Left cardiac atrium (tissue), 4 donors: ENCODE data around the gene SH3GL1. TPM values are rescaled to one million over a fixed set of nuclear protein-coding genes. Genes with fewer than 3 reads are reported as not detected.
A peak's percentile ranks its signal among the peaks of the same experiment; 100 is the strongest.

Experiments used
- ATAC-seq, 2 donors: fragments of 200-7000 bp; cut with Tn5 transposase; one replicate each; pipeline ENCODE4 v1.9.1; 2020; ENCODE audit warnings: mild to moderate bottlenecking in 2 of 2, moderate library complexity in 2 of 2
- DNase-seq: peaks from one replicate; pipeline ENCODE4 v3.0.0-alpha.2; 2020
- intact Hi-C, 2 donors: fragments of 100-400 bp; cut with DNase I; formaldehyde crosslinking; loops; one replicate each; pipeline versions ENCODE4 v1.14.1 to v1.15.1; 2022 to 2023
- total RNA-seq, 2 donors: library from RNA; stranded (reverse); fragmentation: NEBNext Ultra II Directional; extraction: Animal tissue kit (Norgen Biotek cat#: 25700); gene quantifications; one replicate each; pipeline ENCODE4 v1.2.1, GENCODE V29; 2021
- donor health status: DM: no; HTN: yes; CAD: no.
- donor health status: DM: no; HTN: yes; CAD: no; lungs with severe emphysema.
- donor health status: DM: yes; HTN: yes; CAD: no.
- donor health status: Dilated cardiomyopathy.

Gene SH3GL1
- total RNA-seq, 2 donors from 2014 or later: 31.4 to 39.4 TPM

DNA sequence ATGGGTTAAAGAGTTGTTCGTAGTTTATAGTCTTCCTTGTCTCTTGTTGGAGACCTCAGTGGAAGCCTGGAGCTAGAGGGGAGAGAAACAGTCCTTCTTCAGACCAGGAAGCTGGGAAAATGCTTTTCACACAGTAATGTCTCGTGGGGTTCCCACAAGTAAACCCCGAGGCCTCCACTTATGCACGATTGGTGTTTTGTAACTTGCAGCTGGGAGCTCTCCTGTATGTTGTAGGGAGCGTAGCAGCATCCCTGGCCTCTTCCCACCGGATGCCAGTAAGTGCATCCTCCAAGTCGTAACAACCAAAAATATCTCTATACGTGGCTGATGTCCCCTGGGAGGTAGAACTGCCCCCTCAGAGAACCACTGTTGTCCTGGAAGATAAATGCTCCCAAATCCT is 5.6 kb upstream of the SH3GL1 start:
- DNase-seq (no peak), ATAC-seq (no peak)
- intact Hi-C loops: loop anchor here (10.0 kb wide), 2 partner anchors 49 to 51 kb away; partner anchors contain the start of gene UBXN6 (in 2 of the 2)

- no peak for ATAC-seq
These were observed 2.8 kb upstream of the SH3GL1 start for GRCh38 chr19:4403005-4403761.

GRCh38 chr19:4402171-4403004 is 2.0 kb upstream of the SH3GL1 start, which contains the start of gene CHAF1A:
CHAF1A (plus strand) TSS chr19:4402640; CDS start chr19:4402763, 123 bp downstream.
- intact Hi-C loops: loop anchor here (10.0 kb wide), 2 partner anchors 48 to 52 kb away; partner anchors contain the start of gene UBXN6 (in 2 of the 2)
- DNase-seq (peak; percentile 99), ATAC-seq (peak; percentile 95 to 97)

More at GRCh38 chr19:4403005-4403761, 2.8 kb upstream of the SH3GL1 start:
- intact Hi-C loops: loop anchor here (10.0 kb wide), 2 partner anchors 48 to 52 kb away; partner anchors contain the start of gene UBXN6 (in 2 of the 2)
- DNase-seq: no peak

DNA sequence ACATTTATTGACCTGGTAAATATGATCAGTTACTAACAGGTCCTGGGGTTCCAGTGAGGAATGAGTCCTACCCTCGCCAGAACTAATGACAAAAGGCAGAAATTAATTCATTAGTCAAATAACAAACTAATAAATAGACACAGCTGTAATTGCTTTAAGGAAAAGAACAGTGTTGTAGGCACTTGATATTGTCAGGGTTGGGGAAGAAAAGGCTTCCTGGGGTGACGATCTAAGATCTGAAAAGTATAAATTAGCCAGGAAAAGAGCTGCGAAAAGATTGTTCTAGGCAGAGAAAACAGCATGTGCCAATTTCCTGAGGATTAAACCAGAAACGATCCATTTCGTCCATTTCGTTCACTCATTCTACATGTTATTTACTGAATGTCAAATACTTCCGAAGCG is 1.4 kb upstream of the SH3GL1 start:
- ATAC-seq: no peak
- DNase-seq: no peak
- intact Hi-C loops: loop anchor here (2.0 to 10.0 kb wide), 3 partner anchors 33 to 53 kb away; partner anchors contain the start of gene UBXN6 (in 2 of the 2)

DNA sequence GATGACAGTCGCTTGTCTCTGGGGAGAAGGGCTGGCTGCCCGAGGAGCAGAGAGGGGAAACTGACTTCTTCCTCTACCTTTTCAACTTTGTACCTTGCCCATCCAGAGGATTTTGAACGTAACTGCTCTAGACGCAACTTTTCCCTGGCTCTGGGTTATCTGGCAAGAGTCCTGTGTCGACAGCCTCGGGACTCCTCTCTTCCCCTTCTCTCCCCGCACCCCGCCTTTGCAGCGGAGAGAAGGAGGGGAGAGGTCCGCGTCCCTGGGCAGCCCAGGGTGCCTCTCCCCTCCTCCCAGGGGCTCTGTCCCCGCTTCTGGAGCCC is 574 bp downstream of the SH3GL1 start:
- ATAC-seq (peak; percentile 17 to 27), DNase-seq (no peak)
- intact Hi-C loops: loop anchor here (2.0 to 10.0 kb wide), 3 partner anchors 31 to 55 kb away; partner anchors contain the start of gene UBXN6 (in 2 of the 2)

DNA sequence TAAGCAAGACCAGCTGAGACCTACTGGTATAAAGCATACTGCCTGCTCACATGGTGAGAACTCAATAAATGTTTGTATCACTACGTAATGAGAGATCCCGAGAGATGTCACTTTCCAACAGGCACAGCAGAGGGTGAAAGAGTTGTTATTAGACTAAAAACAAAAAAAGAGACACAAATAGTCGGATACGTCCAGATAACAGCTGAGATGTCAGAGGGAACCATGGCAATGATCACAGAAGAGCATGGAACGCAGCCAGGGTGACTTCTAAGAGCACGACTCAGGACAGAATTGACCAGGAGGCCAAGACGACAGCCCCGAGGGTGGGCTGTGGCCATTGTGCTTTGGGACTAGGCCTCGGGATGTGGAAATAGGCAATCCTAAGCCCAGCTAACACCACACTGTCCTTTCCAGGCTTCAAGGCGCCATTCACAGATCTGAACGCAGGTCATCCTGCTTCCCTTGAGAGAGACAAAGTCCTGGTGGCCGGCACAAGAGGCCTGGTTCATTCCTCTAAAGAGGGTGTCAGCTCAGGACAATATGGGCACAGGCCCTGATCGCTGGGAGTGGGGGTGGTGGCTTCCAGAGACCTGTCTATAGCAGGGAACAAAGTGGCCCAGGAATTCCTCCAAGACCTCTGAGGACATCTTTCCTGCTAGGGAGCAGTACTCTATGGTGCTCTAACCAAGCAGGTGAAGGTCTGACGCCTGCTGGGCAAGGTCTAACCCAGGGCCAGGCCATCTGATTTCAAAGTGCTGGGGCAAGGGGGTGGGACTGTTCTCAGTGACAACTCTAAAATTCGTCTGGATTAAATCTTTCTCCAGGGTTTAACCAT is 3.2 kb downstream of the SH3GL1 start:
- DNase-seq (peak; percentile 36), ATAC-seq (no peak)
- intact Hi-C loops: no loop called here

DNA sequence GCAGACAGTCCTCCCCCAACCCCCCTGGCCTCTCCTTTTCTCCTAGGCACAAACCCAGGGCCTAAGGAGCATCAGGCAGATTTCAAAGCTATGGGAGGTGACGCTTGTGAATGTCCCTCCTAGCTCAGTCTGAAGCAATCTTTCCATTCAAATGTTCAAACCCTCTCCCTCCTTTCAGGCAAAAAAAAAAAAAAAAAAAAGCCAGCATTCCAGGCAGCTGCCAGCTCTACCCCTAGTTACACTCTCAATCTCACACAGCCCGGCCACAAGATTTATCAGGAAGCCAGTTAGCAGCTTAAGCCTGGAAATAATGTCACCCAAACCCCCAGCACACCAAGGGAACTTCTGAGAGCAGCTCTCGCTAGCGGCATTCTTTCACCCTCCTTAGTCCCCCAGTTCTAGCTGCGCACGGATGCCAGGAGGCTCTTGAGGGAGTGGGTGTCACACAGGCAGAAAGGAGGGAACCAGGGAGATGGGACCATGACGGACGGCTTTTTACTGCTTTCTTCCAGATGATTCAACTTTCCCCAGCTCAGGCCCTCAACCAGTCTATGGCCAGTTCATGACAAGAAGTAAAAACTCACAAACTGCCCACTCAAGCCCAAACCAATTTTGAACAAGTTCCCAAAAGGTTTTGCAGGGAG is 6.3 kb downstream of the SH3GL1 start:
- intact Hi-C loops: no loop called here
- DNase-seq (no peak), ATAC-seq (peak in 1 of 2 donors; percentile 12)

GRCh38 chr19:4391701-4392483 is 8.5 kb downstream of the SH3GL1 start:
- DNase-seq: peak; percentile 76
- peak; percentile 34 to 46 for ATAC-seq
- intact Hi-C loops: no loop called here

DNA sequence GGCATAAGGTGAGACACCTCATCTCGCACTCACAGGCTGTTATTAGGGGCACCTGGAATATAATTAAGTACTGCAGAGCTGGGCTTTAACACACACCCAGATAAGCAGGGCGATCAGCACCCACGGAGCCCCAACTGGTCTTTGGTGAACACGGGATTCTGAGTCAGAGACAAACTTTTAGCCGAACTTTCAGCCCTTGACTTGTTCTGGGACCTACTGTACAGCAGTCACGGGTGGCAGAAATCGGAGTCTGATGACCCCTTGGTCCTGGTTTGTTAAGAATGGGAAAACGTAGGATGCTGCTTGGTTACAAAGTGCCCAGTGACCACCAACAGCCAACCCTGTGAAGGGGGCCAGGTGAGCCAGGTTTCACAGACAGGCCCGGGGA is 9.0 kb downstream of the SH3GL1 start:
- no peak for ATAC-seq
- no peak for DNase-seq
- intact Hi-C loops: no loop called here

DNA sequence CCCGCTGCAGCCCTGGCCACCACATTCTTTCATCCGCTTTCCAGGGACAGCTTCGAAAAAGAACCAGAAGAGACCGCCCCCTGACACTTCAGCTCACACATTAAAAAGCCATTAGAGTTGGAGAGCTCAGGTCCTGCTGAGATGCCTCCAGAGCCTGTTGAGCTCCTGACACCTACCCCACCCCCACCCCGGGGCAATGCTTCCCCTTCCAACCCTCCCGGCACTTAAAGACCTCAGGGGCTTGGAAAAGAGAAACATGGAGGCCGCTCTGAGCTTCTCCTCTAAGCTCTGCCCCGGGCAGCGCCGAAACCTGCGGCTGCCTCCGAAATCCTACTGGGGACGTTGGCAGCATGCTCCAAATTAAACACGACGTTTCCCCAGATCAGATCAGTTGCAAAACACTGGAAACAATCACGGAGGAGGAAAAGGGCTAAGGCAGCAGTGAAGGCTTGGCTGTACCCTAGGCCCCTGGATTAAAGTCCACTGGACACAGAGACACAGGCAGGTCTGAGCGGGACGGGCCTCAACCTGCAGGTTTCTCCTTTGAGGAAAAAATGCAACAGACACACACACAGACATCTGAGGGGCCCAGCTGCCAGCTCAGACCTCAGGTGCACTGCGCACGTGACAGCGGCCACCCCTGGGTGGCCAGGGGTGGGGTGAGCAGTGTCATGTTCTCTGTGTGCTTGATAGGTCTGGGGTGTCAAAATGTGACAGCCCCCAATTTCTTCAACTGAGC is 9.6 kb downstream of the SH3GL1 start:
- peak; percentile 24 to 43 for ATAC-seq
- intact Hi-C loops: no loop called here
- peak; percentile 29 for DNase-seq

DNA sequence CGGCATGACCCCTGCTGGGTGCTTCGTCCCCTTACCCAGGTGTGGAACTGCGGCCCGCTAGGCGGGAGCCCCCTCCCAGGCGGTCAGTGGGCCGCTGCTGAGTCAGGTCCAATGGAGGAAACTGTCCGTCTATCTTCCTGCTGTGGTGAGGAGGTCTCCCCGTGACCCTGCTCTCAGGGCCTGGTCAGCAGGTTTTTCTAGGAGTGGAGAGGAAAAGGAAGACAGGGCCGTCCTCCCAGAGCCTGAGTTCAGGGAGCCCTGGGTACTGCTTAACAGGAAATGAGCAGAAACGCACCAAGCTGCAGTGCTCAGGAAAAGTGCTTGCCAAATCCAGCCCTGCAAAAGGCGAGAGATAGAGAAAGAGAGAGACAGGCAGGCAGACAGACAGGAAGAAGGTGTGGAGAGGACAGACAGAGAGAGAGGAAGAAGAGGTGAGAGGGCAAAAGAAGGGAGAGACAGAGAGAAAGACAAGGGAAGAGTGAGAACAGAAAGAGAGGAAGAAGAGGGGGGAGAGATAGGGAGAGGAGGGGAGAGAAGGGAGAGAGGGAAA is 10.3 kb downstream of the SH3GL1 start:
- ATAC-seq (peak; percentile 43 to 66), DNase-seq (peak; percentile 62)
- intact Hi-C loops: no loop called here

GRCh38 chr19:4389511-4390016 is 10.8 kb downstream of the SH3GL1 start:
- intact Hi-C loops: no loop called here
- ATAC-seq (no peak), DNase-seq (peak; percentile 29)

GRCh38 chr19:4389064-4389375 is 11.3 kb downstream of the SH3GL1 start:
- DNase-seq (no peak), ATAC-seq (no peak)
- intact Hi-C loops: no loop called here

- intact Hi-C loops: no loop called here
- ATAC-seq: peak; percentile 5 to 45
- peak; percentile 28 for DNase-seq
These were observed 11.8 kb downstream of the SH3GL1 start for GRCh38 chr19:4388337-4389063.

DNA sequence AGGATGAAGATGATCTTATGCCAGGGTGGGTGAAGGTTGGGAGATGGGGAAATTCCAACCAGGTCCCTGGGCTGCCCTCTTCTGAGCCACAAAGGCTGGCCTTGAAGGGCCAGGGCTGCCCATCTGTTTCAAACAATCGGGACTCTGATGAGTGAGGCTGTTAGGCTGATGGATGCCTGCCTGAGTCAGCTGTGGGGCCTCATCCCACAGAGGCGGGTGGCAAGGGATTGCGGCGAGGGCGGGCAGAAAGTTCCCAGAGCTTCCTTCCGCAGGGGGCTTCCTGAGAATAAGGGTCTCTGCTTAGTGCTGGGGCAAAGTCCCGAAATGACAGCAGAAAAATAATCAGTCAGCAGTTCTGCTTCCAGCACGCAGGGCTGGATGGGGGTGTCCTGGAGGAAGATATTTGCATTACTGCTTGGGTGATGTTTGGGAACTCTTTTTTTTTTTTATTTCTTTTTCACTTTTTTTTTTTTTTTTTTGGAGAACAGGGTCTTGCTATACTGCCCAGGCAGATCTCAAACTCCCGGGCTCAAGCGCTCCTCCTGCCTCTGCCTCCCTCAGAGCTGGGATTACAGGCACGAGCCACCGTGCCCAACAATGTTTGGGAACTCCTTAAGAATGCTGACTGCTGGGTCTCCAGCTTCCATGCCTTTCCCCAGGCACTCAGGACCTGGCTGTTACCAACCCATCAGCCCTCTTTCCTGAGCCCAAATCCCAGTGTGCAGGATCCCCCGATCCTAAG is 14.1 kb downstream of the SH3GL1 start:
- DNase-seq (no peak), ATAC-seq (no peak)
- intact Hi-C loops: no loop called here
